NCI-H446 treated with DMSO at 0.1 percent for 48 hours (cell line): ENCODE results near the gene RPA1.

Experiments used
- DNase-seq: peaks from one replicate; lab custom pipeline; 2025; lab: John Stamatoyannopoulos, UW

The RPA1 gene

DNA sequence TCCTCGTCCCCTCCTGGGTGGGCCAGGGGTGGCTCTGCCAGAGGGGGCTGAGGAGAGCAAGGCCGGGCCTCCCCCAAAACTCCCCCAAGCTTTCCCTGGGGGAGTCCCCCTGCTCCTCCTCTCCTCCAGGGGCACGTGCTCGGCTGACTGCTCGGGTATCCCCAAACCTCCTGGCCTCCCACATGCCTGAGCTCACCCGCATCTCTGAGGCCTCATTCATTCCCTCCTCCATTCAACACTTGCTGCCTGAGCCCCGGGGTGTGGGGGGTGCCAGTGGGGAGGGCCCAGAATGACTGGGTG lies 112.2 kb downstream of the RPA1 start:
- DNase-seq = no peak

DNA sequence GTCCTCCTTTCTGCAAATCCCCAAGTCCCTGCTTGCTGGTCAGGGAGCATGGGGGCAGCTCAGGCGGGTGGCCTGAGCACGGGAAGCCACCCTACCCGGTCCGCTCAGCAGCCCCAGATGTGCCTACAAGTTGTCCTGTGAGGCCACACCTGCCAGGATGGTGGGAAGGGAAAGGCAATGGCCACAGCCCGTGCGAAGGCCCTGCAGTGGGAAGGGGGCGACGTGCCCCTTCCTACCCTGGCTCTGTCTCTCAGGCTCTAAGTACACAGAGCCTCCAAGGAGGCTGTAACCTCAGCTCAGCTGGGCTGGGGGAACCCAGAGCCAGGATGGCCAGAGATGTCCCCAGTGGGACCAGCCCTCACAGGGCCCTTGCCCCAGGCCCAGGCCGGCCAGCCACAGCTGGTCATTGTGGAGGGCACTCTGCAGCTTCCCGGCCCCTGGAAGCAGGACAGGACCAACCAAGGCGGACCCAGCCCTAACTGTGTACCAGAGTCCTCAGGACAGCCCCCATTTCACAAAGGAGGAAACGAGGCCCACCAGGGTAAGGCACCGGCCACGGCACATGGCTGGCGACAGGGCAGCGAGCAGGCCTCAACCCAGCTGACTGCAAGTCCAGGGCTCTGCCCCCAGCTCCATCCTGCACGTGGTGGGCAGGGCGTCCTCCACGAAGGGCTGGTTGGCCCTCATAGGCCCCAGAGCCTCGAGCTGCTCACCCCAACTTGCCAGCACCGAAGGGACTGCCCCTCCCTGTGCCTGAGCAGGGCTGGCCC lies 113.0 kb downstream of the RPA1 start:
- no peak for DNase-seq

DNA sequence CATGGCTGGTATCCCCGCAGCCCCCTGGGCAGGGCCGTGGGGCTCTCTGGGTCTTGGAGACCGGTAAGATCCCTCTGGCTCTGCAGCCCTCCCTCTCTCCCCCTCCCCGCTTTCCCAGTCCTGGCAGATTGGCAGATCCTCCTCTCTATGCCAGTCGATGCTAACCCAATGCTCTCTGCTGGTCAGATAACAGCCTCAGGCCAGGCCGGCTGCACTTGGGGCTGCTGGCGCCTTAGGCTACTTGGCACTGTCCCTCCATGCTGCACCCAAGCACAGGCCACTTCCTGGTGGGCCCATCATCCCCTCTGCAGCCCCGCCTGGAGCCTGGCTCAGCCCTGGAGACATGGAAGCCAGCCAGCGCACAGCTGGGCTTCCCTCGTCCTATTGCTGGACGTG lies 113.6 kb downstream of the RPA1 start:
- no peak for DNase-seq

DNA sequence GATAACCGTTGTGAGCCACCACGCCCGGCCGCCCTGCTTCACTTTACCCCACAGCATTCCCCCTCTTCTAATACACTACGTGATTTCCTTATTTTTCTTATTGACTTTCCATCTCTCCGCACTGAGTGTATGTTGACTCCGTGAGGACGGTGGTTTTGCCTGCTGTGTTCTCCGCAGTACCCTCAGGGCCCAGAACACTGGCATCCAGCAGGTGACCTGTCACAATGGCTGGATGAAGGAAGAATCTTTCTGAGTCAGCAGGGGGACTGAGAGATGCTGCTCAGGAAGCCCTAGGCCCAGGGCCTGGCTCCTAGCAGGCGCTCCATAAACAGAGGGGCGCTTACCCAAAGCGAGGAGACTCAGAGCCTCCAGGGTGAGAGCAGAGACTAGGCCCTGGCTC lies 115.8 kb downstream of the RPA1 start:
- DNase-seq = no peak

DNA sequence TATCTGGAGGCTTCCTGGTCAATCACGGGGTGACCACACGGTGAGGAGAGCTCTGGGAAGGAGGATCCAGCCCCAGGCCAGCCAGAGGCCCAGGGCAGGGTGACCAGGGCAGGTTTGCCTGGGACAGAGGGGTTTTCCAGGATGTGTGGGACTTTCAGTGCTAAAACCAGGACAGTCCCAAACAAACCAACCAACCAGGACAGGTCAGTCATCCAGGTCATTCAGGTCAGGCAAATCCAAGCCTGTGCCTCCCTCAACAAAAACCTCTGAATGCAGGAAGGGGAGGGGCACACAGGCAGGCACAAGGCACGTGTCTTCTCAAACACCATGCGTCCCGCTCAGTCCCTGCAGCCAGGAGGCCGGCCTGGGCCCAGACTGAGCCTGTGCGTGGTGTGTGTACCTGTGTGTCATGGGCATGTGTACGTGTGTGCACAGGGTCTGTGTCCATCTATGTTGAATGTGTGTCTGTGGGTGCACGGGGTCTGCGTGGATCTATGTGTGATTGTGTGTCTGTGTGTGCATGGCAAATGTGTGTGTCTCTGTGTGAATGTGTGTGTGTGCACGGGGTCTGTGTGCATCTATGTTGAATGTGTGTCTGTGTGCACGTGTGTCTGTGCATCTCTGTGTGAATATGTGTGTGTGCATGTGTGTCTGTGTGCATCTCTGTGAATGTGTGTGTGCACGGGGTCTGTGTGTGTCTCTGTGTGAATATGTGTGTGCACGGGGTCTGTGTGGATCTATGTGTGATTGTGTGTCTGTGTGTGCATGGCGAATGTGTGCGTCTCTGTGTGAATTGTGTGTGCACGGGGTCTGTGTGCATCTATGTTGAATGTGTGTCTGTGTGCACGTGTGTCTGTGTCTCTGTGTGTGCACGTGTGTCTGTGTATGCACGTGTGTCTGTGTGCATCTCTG lies 116.5 kb downstream of the RPA1 start:
- DNase-seq = no peak

DNA sequence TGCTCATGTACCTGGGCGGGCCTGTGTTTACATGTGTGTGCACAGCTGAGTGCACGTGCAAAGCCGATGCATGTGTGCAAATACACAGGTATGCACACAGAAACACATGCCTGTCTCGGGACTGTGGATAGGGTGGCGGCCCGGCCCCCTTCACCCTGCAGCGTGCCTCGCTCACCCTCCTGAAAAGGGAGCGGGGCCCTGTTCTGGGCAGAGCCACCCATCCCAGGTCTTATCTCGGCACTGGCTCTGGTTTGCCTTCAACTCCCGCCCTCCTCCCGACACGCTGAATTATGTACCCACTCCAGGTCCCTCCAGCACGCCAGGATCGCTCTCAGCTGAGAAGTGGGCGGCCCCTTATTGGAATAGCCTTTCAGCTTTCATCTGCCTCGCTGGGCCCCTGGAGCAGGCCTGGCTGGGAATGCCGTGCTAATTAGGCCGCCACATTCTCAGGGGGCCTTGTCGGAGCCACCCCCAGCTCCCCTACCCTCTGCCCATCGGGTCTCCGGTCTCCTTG lies 117.5 kb downstream of the RPA1 start:
- DNase-seq = no peak

DNA sequence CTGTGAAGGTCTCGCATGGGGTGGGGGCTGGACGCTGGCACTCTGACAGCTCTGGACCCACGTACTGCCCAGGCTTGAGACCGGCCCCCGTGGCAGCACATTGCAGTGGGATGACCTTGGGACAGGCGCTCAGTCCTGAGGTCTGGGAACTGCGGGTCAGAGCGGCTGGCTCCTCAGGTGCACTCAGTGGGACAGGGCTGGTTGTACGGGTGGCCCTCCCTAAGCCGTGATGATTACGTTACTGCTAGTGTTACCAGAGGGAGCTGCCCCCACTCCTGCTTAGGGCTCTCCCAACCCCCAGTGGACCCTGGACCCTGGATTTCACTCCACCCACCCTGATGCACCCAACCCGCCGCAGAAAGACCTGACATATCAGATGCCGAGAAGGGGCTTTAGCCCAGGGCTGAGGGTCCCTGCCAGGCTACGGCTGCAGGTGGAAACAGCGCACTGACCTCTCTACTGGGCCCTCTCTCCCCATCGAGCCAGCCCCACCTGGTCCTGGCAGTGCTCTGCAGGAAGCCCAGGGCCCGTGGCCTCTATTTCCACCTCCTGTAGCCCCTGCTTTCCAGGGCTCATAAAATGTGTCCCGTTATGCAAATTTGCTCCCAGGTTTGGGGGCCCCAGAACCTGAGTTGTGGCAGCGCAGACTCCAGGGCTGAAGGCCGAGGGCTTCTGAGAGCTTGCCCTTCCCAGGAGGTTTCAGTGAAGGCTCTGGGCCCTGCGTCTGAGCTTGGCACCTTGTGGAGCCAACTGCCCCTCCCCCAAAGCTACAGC lies 118.1 kb downstream of the RPA1 start:
- no peak for DNase-seq

DNA sequence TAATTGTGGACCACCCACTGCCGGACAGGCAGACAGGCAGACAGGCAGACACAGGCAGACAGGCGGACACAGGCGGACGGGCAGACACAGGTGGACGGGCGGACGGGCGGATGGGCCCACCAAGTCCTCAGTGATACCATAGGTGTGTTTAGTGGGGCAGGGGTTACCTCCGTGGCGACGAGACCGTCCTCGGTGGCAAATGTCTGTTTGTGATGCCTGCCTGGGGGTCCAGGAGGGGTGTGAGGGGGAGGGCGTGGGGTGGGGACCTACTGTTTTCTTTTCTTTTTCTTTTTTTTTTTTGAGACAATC lies 118.7 kb downstream of the RPA1 start:
- no peak for DNase-seq
